Erythroblast (primary cell): ENCODE data around the gene ILDR2.

Source experiments
- DNase-seq, 2 experiments: peaks; one replicate each; lab custom pipeline; 2025; lab: John Stamatoyannopoulos, UW
- GATA1 ChIP-seq: IDR thresholded peaks from 2 replicates; pipeline ENCODE4 v1.6.1; 2011; ENCODE audit warnings: low read depth, mild to moderate bottlenecking, control low read depth, low read length, moderate library complexity
- POLR2A ChIP-seq: IDR thresholded peaks from 2 replicates; pipeline ENCODE4 v1.6.1; 2011; ENCODE audit warnings: mild to moderate bottlenecking, low read length

The ILDR2 gene

GRCh38 chr1:166988974-166989515 lies 13.7 kb upstream of the ILDR2 start, which contains the start of gene MAEL:
Gene MAEL, plus strand, starts transcription at chr1:166989280. Its CDS starts 73 bp downstream, at chr1:166989353.
- TF ChIP-seq POLR2A (no peak), GATA1 (no peak)
- no peak for DNase-seq

- no peak for DNase-seq
- TF ChIP-seq GATA1, result no peak
Observed at GRCh38 chr1:166981589-166981988, 6.2 kb upstream of the ILDR2 start.

GRCh38 chr1:166980818-166981217 lies 5.5 kb upstream of the ILDR2 start:
- TF ChIP-seq POLR2A (no peak), GATA1 (no peak)
- no peak for DNase-seq

- TF ChIP-seq POLR2A (no peak), GATA1 (no peak)
- no peak for DNase-seq
Observed at GRCh38 chr1:166980383-166980782, 5.0 kb upstream of the ILDR2 start.

GRCh38 chr1:166978821-166979220 lies 3.5 kb upstream of the ILDR2 start:
- DNase-seq, result no peak
- TF ChIP-seq GATA1, result no peak
- TF ChIP-seq POLR2A, result no peak

- DNase-seq, result no peak
- TF ChIP-seq GATA1 (no peak), POLR2A (no peak)
Observed at GRCh38 chr1:166977951-166978350, 2.6 kb upstream of the ILDR2 start.

- DNase-seq, result no peak
- TF ChIP-seq POLR2A (no peak), GATA1 (no peak)
Observed at GRCh38 chr1:166974647-166975345, 544 bp downstream of the ILDR2 start.

GRCh38 chr1:166972826-166973225 lies 2.5 kb downstream of the ILDR2 start:
- no peak for TF ChIP-seq GATA1
- TF ChIP-seq POLR2A, result no peak
- DNase-seq, result no peak

- TF ChIP-seq GATA1 (no peak), POLR2A (no peak)
- DNase-seq, result no peak
Observed at GRCh38 chr1:166972193-166972592, 3.1 kb downstream of the ILDR2 start.

GRCh38 chr1:166971252-166971651 lies 4.1 kb downstream of the ILDR2 start:
- TF ChIP-seq POLR2A, result no peak
- no peak for DNase-seq

GRCh38 chr1:166969074-166969677 lies 6.2 kb downstream of the ILDR2 start:
- no peak for DNase-seq
- no peak for TF ChIP-seq POLR2A
- no peak for TF ChIP-seq GATA1

- TF ChIP-seq POLR2A (no peak), GATA1 (no peak)
- DNase-seq, result no peak
Observed at GRCh38 chr1:166960858-166961474, 14.4 kb downstream of the ILDR2 start.

- TF ChIP-seq POLR2A (no peak), GATA1 (no peak)
- DNase-seq, result no peak
Observed at GRCh38 chr1:166956872-166957271, 18.5 kb downstream of the ILDR2 start.

GRCh38 chr1:166956057-166956850 lies 19.1 kb downstream of the ILDR2 start:
- TF ChIP-seq GATA1 (no peak), POLR2A (no peak)
- no peak for DNase-seq
